MM.1S (cell line): ENCODE data around the gene KLF15.

Experiments used
- DNase-seq: peaks from one replicate; pipeline ENCODE4 v3.0.0-alpha.2; 2015
- H2AFZ ChIP-seq: fragments of 300-600 bp; sonication (generic); 2 replicates; pipeline ENCODE4 v1.6.0; 2016; ENCODE audit warnings: antibody characterized with exemption, low read length
- H3F3A ChIP-seq: fragments of 300-600 bp; sonication (generic); 2 replicates; pipeline ENCODE4 v1.6.1; 2016; ENCODE audit warnings: mild to moderate bottlenecking, antibody characterized with exemption, low read length, moderate library complexity, mixed read lengths; ENCODE audit not compliant: insufficient read depth
- H3K27ac ChIP-seq: fragments of 300-600 bp; sonication (generic); 2 replicates; pipeline ENCODE4 v1.5.1; 2016; ENCODE audit warnings: mild to moderate bottlenecking, low read length
- H3K27me3 ChIP-seq: fragments of 300-600 bp; sonication (generic); replicated peaks from 2 replicates; pipeline ENCODE4 v1.6.0; 2016; ENCODE audit warnings: low read length; ENCODE audit not compliant: insufficient read depth
- H3K36me3 ChIP-seq: fragments of 300-600 bp; sonication (generic); replicated peaks from 2 replicates; pipeline ENCODE4 v1.6.1; 2016; ENCODE audit warnings: mild to moderate bottlenecking, low read length, mixed read lengths; ENCODE audit not compliant: insufficient read depth
- H3K4me1 ChIP-seq: fragments of 300-600 bp; sonication (generic); 2 replicates; pipeline ENCODE4 v1.6.1; 2016; ENCODE audit warnings: low read length, mixed read lengths
- H3K4me2 ChIP-seq: fragments of 300-600 bp; sonication (generic); 2 replicates; pipeline ENCODE4 v1.6.0; 2016; ENCODE audit warnings: low read depth, low read length
- H3K4me3 ChIP-seq: fragments of 300-600 bp; sonication (generic); 2 replicates; pipeline ENCODE4 v1.5.1; 2016; ENCODE audit warnings: low read length, mixed read lengths
- H3K79me2 ChIP-seq: fragments of 300-600 bp; sonication (generic); 2 replicates; pipeline ENCODE4 v1.6.1; 2016; ENCODE audit warnings: mixed run types, low read length, mixed read lengths
- H3K9ac ChIP-seq: fragments of 300-600 bp; sonication (generic); 2 replicates; pipeline ENCODE4 v1.6.1; 2016; ENCODE audit warnings: low read length, mixed read lengths
- H3K9me2 ChIP-seq: fragments of 300-600 bp; sonication (generic); replicated peaks from 2 replicates; pipeline ENCODE4 v1.6.1; 2016; ENCODE audit warnings: mild to moderate bottlenecking, low read length, mixed read lengths; ENCODE audit not compliant: insufficient read depth
- H3K9me3 ChIP-seq: fragments of 300-600 bp; sonication (generic); replicated peaks from 2 replicates; pipeline ENCODE4 v1.6.1; 2016; ENCODE audit warnings: mild to moderate bottlenecking, low read length, mixed read lengths; ENCODE audit not compliant: insufficient read depth
- H4K20me1 ChIP-seq: fragments of 300-600 bp; sonication (generic); 2 replicates; pipeline ENCODE4 v1.6.1; 2016; ENCODE audit warnings: mild to moderate bottlenecking, low read length, moderate library complexity, mixed read lengths; ENCODE audit not compliant: insufficient read depth
- CTCF ChIP-seq: fragments of 300-600 bp; sonication (generic); IDR thresholded peaks from 2 replicates; pipeline ENCODE4 v1.5.1; 2016; ENCODE audit warnings: antibody characterized with exemption, low read length, mixed read lengths
- EZH2 ChIP-seq: fragments of 300-600 bp; sonication (generic); optimal IDR thresholded peaks from 2 replicates; pipeline ENCODE3; 2017; ENCODE audit warnings: low read depth, mild to moderate bottlenecking, antibody characterized with exemption, low read length, mixed read lengths
- EZH2phosphoT487 ChIP-seq: fragments of 300-600 bp; sonication (generic); IDR thresholded peaks from 2 replicates; pipeline ENCODE4 v1.6.1; 2018; ENCODE audit warnings: antibody characterized with exemption, low read length

KLF15 gene

DNA sequence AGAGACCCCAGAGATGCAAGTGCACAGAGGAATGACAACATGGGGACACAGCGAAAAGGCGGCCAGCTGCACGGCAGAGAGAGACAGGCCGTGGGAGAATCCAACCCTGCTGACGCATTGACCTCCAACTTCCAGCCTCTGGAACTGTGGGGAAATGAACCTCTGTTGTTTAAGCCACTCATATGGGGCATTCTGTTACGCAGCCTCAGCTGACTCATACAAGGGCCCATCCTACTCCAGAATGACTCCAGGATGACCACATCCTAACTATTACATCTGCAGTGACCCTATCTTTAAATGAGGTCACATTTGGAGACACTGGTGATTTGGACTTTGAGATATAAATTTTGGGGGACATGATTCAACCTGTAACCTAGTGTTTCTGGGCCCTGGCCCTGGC, 44.0 kb downstream of the KLF15 start:
- TF ChIP-seq EZH2 (no peak), EZH2phosphoT487 (no peak), CTCF (no peak)
- H3F3A ChIP-seq, result no peaks in the 10 kb centered on the region
- no peaks in the 10 kb centered on the region for H3K27me3 ChIP-seq
- no peak overlapping the region for H3K4me2 ChIP-seq
- H3K9me3 ChIP-seq, result no peaks in the 10 kb centered on the region
- no peak overlapping the region for H2AFZ ChIP-seq
- DNase-seq, result no peak
- H3K4me3 ChIP-seq, result no peak overlapping the region
- H3K9me2 ChIP-seq, result no peaks in the 10 kb centered on the region
- no peaks in the 10 kb centered on the region for H4K20me1 ChIP-seq
- no peaks in the 10 kb centered on the region for H3K79me2 ChIP-seq
- no peaks in the 10 kb centered on the region for H3K36me3 ChIP-seq
- no peak overlapping the region for H3K27ac ChIP-seq
- H3K9ac ChIP-seq, result no peak overlapping the region
- H3K4me1 ChIP-seq, result no peaks in the 10 kb centered on the region

- Histone ChIP-seq H3F3A (no peaks in the 10 kb centered on the region), H3K27me3 (no peaks in the 10 kb centered on the region), H3K9ac (no peak overlapping the region), H3K79me2 (no peaks in the 10 kb centered on the region), H3K4me2 (no peak overlapping the region), H3K4me1 (no peaks in the 10 kb centered on the region), H3K9me3 (no peaks in the 10 kb centered on the region), H3K4me3 (no peak overlapping the region), H3K9me2 (no peaks in the 10 kb centered on the region), H3K36me3 (no peaks in the 10 kb centered on the region), H4K20me1 (no peaks in the 10 kb centered on the region), H3K27ac (no peak overlapping the region), H2AFZ (no peak overlapping the region)
- DNase-seq, result no peak
- TF ChIP-seq CTCF (no peak), EZH2phosphoT487 (no peak), EZH2 (no peak)
Measured at GRCh38 chr3:126312341-126312740, 44.9 kb downstream of the KLF15 start.

- H3K9me2 ChIP-seq, result no peaks in the 10 kb centered on the region
- H3K79me2 ChIP-seq, result no peaks in the 10 kb centered on the region
- TF ChIP-seq EZH2phosphoT487 (no peak), CTCF (no peak), EZH2 (no peak)
- H3K9me3 ChIP-seq, result no peaks in the 10 kb centered on the region
- H2AFZ ChIP-seq, result no peak overlapping the region
- H3K4me3 ChIP-seq, result no peak overlapping the region
- no peak overlapping the region for H3K27ac ChIP-seq
- no peak overlapping the region for H3K4me2 ChIP-seq
- DNase-seq, result no peak
- no peak overlapping the region for H3K9ac ChIP-seq
- H3K4me1 ChIP-seq, result no peaks in the 10 kb centered on the region
- H3K36me3 ChIP-seq, result no peaks in the 10 kb centered on the region
- H3K27me3 ChIP-seq, result no peaks in the 10 kb centered on the region
- no peaks in the 10 kb centered on the region for H3F3A ChIP-seq
- H4K20me1 ChIP-seq, result no peaks in the 10 kb centered on the region
Measured at GRCh38 chr3:126311338-126311978, 45.8 kb downstream of the KLF15 start.
